Tongue (tissue), 2 donors: ENCODE results near the gene PPFIA4. TPM values are rescaled to one million over a fixed set of nuclear protein-coding genes. Genes with fewer than 3 reads are reported as not detected.

ENCODE experiments used
- DNase-seq: peaks from one replicate; pipeline ENCODE4 v3.0.0-alpha.2; 2015
- total RNA-seq: library from RNA; depleted of rRNA; stranded (reverse); fragments of >200 nt; gene quantifications from one replicate; pipeline ENCODE4 v1.2.3, GENCODE V29; 2014

The PPFIA4 gene
- total RNA-seq, 1 donor from 2014 or later = 39.8 TPM

- no peak for DNase-seq
Observed at GRCh38 chr1:203082571-203083462, 56.5 kb downstream of the PPFIA4 start.

GRCh38 chr1:203083463-203083921, 57.2 kb downstream of the PPFIA4 start:
- no peak for DNase-seq

- no peak for DNase-seq
Observed at GRCh38 chr1:203084588-203085527, 58.6 kb downstream of the PPFIA4 start.

GRCh38 chr1:203085528-203086406, 59.5 kb downstream of the PPFIA4 start, which contains the start of gene MYOG:
Gene MYOG (minus strand): TSS chr1:203086012. CDS start chr1:203085961, 51 bp downstream.
- peak; percentile 95 for DNase-seq

GRCh38 chr1:203086992-203087763, 60.9 kb downstream of the PPFIA4 start:
- no peak for DNase-seq

- DNase-seq = no peak
Observed at GRCh38 chr1:203088441-203088840, 62.1 kb downstream of the PPFIA4 start.

- DNase-seq = no peak
Observed at GRCh38 chr1:203089001-203089650, 62.8 kb downstream of the PPFIA4 start.

GRCh38 chr1:203089651-203090045, 63.4 kb downstream of the PPFIA4 start:
- DNase-seq = peak; percentile 94

GRCh38 chr1:203090421-203091198, 64.3 kb downstream of the PPFIA4 start:
- peak; percentile 60 for DNase-seq

GRCh38 chr1:203091199-203091477, 64.8 kb downstream of the PPFIA4 start:
- DNase-seq = no peak

GRCh38 chr1:203091761-203092330, 65.6 kb downstream of the PPFIA4 start:
- DNase-seq = peak; percentile 76

- no peak for DNase-seq
Observed at GRCh38 chr1:203093754-203094410, 67.6 kb downstream of the PPFIA4 start.

GRCh38 chr1:203095061-203095690, 68.9 kb downstream of the PPFIA4 start:
- no peak for DNase-seq

GRCh38 chr1:203096566-203096965, 70.3 kb downstream of the PPFIA4 start:
- no peak for DNase-seq

GRCh38 chr1:203097001-203097400, 70.7 kb downstream of the PPFIA4 start:
- DNase-seq = no peak

GRCh38 chr1:203098445-203098844, 72.2 kb downstream of the PPFIA4 start:
- DNase-seq = no peak

- DNase-seq = peak; percentile 66
Observed at GRCh38 chr1:203098914-203099520, 72.7 kb downstream of the PPFIA4 start.
